Glomerular endothelial cell (primary cell): ENCODE data around the gene DAB2IP. TPM values are rescaled to one million over a fixed set of nuclear protein-coding genes. Genes with fewer than 3 reads are reported as not detected.

ENCODE experiments used
- DNase-seq: peaks from one replicate; pipeline ENCODE4 v3.0.0-alpha.2; 2011; ENCODE audit warnings: low read depth, low spot score; ENCODE audit errors: extremely low read depth
- total RNA-seq: library from RNA; depleted of rRNA; stranded (reverse); fragments of >200 nt; gene quantifications from 2 replicates; pipeline ENCODE4 v1.2.3, GENCODE V29; 2015

The DAB2IP gene
- total RNA-seq, 1 donor from 2014 or later = 65.8 TPM

DNA sequence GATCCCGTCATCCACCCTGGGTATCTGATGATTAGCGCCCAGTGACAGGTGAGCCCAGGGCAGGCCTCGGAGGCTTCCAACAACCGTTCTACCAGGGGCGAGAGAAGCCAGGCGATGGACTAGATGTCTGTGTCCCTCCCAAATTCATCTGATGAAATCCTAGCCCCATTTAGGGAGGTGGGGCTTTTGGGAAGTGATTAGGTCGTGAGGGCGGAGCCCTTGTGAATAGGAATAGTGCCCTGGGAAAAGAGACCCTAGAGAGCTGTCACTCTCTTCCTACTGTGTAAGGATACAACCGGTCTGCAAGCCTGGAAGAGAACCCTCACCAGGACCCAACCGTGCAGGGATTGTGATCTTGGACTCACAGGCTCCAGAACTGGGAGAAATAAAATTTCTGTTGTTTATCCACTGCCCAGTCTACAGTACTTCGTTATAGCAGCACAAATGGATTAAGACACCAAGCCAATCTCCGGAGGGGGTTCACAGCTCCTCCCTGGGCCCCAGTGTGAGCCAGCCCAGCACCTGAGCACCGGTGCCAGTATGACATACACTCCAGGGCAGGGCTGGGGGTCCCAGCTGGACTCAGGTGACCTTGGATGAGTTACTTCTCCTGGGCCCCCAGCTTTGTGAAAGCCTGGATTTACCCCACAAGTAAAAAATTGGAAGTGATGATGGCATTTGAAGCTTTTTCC is 162.2 kb downstream of the DAB2IP start:
- no peak for DNase-seq

DNA sequence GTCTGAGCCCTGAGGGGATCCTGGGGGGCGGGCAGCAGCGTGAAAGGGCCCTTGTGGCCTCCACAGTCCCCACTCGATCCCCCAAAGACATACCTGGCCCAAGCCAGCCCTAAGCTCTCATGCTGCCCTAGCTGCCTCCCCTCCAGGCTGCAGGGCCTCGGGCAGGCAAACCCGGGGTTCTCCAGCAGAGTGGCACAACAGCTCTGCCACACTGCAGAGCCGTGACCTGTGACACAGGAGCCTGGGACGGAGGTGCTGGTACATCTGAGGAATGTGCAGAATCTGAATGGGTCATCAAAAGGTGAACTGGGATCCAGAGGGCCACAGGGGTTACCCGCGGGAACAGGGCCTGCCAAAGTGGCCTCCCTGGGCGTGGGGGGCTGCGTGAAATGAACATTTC is 163.2 kb downstream of the DAB2IP start:
- DNase-seq = no peak

DNA sequence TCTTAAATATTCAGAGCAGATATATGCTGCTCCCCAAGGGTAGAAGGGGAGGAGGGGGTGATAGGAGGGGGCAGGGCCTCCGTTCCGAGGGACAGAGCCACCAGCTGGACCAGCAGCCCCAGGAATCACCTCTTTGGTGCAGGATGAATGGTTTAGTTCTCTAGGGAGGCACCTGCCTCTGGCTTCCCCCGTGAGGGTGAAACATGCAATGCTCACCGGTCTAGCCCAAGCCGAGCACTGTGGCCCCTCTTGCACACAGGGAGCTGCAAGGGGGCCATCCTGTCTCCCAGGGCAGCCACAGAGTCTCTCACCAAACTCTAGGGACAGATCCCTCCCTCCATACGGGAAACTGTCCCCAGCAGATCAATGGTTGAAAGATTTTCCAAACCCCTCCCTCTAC is 163.7 kb downstream of the DAB2IP start:
- no peak for DNase-seq

DNA sequence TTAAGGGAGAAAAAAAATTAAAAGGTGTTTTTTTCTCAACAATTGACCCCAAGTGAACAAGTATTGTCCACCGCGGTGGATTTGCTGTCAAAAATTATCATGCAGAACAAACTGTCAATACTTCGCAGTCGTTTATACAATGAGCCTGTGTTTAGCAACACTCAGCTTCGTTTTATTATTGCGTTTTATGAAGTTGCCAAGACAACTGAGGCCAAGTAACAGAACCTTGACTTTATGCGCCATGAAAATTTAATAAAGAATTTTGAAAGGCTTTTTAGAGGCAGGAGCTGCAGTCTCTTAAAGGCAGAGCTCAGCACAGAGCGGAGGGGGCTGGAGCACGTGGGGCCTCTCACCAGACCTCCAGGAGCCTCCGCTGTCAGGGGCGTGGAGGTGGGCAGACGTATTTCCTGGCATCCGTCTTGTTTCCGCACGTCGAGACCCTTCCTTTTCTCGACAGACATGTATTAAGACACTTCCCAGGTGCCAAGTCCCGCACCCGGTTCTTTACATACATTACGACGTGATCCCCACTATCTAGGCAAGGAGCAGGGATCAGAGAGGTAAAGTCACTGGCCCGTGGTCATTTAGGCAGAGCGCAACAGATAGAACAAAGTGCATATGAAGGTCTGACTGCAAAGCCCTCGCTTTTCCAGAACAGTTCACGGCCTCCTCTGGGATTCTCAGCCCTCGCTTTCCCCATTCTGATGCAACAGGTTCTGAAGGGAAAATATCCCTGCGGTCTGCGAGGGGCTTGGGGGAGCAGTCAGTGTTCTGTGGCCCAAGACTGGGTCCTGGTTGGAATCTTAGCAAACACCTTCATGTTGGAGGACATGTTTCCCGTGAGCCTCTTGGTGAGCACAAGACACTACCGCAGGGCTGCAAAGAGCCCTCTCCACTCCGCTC is 164.4 kb downstream of the DAB2IP start:
- DNase-seq = no peak

DNA sequence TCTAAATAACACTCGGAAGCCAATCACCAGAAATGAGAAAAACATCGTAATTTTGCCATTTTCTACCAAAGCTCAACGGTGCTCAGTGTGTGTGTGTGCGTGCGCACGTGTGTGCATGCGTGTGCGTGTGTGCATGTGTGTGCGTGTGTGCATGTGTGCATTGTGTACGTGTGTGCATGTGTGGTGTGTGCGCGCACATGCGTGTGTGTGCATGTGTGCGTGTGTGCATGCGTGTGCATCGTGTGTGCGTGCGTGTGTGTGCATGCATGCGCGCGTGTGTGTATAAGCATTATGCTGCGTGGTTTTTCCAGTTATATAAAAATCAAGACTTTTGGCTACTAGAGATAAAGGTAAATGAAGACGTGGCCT is 165.0 kb downstream of the DAB2IP start:
- no peak for DNase-seq

DNA sequence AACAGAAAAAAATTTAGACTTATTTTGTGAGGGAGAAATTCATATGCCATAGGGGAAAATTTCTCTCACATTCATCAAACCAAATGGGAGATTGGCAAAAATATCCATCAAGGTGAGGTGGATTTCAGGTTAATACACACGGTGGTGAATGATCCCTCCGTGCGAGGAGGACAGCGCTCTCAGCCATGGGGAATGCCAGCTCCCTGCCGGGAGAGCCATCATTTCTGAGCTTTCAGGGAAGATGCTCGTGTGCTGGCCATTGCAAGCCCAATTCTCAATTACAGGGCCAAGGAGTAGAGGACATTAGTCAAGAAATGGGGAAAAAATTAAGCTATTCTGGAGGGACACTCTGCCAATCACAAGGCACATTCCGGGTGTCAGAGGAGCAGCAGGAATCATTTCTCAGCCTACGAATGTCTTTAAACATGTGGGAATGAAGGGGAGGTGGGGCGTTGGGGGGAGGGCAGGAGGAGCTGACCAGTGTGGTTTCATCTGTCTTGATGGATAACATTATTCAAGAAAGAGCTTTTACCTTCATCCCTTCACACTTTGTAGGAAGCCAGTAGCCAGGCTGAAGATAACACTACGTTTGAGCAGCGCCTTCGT is 165.5 kb downstream of the DAB2IP start:
- no peak for DNase-seq

DNA sequence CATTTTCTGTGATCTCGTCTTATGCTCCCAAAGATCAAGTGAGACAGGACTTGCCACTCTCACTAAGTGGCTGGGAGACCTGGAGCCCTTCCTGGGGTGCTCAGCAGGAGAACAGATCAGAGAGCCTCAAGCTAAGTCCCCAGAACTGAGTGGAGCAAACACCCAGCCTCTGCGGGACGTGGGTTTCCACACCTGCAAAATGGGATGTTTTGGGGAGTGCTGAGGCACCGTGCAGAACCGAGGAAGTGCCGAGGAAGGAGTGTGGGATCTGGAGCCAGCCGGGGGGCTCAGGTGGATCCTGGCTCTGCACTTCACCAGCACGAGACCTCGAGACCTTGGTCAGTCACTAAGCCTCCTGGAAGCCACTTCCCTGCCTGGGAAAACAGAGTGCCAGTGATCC is 166.0 kb downstream of the DAB2IP start:
- DNase-seq = no peak

DNA sequence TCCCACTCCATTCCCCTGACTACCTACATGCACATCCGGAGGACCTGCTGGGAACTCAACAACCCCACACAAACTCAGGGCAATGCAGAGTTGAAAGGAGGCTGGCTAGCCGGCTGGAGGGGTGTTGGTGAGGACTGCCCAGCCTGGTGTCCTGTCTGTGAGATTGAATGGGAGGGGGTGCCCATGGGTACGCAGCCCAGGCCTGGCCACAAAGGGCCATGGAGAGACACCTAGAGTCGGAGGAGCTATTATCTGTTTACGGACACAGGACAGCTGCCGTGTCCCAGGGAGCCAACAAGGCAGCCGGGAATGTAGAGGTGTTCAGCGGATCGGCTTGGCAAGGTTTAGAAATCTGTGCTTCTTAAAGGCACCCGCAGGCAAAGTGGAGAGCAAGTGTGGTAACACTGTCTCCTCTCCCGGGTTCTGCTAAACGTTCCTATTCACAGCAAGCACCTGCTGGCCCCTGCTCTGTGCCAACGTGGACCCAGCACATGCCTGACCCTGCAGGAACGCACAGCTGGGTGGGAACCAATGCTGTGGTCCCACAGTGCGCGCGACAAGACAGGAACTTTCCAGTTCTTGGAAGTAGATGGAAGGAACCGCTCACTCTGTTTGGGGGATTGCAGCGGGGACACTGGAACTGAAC is 166.7 kb downstream of the DAB2IP start:
- DNase-seq = no peak

DNA sequence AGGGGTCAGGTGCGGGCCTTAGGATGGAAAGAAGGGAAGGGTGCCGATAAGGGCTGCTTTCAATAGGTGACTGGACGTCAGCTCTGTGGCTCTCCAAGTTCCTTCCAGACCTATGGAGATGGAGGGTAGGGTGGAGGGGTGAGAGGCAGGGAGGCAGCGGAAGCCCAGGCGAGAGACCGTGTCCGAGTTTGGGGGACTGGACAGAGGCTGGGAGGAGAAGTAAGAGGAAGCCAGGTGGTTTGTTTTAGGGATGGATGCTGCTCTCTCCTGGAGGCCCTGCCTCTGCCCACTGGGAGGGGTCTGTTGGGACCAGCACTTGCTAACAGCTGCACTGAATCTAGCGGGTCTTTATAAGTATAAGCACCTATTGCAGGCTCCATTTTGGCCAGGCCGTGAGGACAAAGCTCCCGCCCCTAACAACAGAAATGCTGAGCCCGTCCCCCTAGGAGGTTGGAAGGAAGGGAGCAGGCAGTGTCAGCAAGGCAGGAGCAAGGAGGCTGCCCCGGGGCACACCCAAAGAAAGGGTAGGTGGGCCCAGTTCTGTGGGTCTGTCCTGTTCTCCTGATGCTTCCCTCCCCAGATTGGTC is 167.5 kb downstream of the DAB2IP start:
- DNase-seq = no peak

DNA sequence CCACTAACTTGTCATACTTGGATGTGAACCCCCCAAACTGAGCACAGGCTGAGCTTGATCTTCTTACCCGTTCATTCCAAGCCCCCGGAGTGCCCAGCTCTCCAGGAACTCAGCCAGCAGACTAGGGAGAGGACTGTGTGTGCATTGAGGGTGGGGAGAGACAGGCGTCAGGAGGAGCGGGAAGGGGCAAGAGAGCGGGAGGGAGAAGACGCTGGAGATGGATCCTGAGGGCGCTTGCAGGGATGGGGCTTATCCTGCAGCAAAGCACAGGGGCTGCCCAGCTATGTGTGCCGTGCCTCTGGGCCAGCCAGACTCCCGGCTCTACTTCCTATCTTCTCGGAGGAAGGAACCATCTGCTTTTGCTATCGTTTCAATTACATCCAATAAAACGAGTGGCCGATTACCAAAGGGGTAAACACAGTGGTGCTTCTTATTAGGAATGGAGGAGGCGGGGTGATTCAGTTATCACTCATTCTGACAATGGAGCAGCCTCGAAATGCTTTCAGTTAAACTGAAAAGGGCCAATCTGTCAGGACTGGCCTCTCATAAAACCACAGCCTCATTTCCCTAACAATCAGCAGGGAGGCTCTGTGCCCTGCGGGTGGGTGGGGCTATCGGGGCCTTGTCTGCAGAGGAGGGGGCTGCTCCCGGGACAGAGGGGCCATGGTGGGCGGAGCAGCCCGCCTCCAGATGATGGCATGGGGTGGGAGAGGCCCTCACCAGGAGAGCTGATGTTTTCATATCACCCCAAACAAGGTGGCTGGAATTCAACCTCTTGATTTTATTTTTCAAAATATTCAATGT is 168.2 kb downstream of the DAB2IP start:
- no peak for DNase-seq

DNA sequence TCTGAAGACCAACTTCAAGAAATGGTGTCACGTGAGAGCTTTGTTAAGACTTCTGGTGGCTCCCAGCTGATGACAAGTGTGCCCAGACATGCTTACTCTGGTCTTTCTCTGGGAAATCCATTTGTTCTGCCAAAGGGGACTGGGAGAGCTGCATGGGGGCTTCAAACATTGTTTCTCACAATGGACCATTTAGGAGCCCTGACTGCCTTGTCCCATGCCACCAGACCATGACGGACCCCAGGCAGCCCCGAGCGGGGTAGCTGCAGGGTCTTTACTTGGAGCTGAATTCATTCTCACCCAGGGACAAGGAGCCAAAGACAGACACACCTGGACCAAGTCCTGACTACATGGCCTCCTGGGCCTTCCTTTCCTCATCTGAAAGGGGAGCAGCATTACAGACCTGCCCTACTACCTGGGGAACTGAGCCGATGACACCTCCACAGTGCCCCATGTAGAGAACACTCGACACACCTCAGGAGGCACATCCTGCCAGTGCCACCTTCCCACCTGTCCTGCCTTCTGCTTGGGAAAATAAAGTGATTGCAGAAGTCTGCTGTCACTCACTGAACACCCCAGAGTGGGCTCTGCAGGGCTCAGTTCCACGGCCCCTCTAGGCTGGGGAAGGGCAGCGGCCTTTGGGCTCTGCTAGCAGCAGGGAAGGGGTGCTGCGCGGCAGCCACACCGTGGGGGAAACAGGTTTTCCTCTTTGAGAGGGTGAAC is 169.0 kb downstream of the DAB2IP start:
- DNase-seq = no peak

DNA sequence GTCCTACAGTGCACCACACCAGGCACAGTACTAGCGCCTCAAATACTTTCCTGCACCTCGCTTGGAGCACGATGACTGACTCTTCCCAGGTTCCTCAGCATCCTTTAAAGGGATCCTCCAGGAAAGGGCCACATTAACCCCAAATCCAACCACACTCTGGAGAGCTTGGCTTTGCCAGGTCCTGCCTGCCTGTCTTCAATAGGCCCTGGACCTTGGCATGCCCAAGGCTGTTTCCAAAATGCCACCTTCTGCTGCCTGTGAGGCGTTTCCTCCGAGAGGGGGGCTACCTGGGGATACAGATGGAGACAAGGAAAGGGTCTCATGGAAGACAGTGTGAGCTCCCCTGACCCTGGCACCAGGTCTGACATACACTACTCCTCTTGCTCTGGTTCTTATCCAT is 169.9 kb downstream of the DAB2IP start:
- DNase-seq = no peak

DNA sequence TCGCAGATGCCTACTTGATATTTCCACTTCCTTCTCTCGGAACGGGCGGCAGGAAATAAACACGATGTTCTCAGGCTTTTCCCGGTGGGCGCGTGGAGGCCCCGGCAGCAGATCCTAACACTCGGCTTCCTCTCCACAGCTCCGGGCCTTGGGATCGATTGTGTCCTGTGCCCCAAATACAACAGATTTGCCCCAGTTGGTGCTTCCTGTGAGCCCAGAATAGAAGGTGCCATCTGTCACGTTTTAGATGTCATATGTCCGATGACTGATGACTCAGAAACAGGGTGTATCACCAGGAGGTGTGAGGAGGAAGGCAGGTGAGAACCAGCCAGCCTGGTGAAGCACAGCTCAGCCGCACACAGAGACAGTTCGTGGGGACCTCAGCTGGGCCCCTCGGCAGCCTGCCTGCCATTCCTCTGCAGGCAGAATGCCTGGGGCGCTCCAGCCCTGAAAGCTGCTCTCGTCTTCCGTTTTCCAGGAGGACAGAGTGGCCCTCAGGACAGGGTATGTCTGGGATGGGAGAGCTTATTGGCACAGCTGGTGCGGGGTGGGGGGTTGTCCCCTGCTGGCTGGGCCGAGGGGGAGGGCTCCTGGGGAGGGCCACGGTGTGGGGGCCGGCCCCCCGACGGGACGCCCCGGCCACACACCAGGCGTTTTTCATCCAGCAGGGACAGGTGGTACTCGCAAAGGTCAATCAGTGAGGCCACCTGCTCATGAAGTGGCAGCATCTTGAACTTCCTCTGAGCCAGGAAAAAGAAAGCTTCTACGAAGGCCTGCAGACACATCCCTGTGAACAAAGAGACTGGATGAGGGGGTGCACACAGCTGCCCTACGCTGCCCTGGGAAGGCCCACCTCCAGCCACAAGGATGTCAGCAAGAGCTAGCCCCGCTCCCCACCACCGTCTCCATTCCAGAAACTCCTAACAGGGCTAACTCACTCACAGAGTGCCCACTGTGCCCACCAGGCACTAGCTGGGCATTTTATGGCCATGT is 171.0 kb downstream of the DAB2IP start:
- no peak for DNase-seq

DNA sequence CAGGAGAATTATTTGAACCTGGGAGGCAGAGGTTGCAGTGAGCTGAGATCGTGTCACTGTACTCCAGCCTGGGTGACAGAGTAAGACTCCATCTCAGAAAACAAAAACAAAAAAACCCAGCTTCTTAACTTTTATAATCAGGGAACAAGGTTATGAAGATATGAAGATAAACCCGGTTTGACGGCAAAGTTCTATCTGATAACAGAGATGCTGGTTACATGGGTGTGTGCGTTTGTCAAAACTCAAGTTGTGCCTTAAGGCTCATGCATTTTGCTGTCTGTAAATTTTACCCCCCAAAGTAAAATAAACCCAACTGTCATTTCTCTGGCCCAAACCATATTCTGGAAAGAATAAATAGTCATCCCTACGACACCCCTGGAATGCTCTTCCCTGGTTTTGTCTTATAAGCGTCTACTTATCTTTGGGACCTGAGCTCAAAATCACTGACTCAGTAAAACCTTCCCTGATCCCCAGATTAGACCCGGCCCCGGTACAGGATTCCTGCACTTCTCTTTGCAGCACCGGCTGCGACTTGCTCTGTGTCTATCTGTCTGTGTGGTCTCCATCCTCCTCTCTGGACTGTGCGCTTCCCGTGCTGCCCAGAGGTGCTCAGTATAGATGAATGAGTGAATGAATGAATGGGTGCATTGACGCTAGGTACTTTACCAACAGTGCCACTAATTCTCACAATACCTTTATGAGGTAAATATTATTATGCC is 172.2 kb downstream of the DAB2IP start:
- no peak for DNase-seq

DNA sequence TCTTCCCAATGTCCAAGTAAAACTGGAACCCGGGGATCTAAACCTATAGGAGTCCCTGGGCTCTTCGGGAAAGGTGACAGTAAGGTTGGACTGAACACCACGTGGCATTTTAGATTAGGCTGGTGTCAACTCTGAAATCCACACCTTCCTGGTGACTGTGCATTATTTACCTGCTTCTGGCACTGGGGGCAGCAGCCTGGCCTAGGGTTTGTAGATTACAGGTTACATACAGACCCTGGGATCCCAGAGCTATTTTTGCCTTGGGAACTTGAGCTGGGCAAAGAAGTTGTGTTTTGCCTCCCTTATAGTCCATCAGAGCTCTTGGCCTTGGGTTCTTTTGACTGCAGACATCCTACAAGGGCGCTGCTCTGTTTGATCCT is 173.2 kb downstream of the DAB2IP start:
- DNase-seq = no peak

DNA sequence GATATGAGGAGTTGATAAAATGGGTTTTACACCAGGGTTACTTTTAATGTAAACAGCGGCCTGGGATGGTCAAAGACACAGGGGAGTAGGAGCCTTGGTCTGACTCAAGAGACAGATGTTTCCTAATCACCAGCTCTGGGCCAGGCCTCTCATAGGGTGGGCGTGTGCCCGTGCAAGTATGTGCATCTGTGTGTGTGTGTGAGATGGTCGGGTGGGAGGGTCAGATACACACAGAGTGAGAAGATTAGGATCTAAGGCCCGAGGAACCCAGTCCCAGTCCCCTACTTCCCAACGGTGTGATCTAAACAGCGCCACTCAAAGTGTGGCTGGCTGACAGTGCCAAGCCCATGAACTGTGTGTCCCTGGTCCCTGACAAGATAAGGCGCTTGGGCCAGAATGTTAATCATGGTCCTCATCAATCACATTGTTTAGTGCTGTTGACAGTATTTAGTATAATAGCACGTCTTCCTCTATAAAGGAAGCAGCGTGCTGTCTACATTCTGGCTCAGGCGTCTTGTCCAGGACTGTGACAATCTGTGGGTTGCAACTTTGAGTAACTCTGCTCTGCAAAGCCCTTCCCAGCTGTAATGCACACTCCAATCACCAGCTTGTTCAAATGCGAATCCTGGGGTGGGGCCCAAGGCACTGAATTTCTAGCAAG is 173.7 kb downstream of the DAB2IP start:
- DNase-seq = no peak

DNA sequence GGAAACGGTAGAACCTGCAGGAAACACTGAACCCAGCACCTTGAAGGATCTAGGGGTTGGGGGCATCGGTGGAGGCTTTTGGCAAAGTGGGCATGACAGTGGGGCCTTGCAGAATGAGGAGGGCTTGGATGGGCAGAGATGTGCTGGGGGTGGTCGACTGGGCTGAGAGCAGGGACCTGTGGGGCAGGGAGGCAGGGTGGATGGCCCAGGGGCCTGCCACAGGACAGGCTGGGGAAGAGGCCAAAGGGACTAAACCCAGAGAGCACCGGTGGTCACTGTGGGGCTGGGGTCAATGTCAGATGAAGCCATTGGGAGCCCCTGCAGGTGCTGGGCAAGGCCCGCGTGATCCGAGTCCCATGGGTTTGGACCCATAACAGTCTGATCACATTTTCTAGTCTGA is 175.3 kb downstream of the DAB2IP start:
- no peak for DNase-seq
